Liver (tissue), 9 donors: ENCODE data around the gene BMP7. TPM values are rescaled to one million over a fixed set of nuclear protein-coding genes. Genes with fewer than 3 reads are reported as not detected.

Experiments
- DNase-seq: peaks from one replicate; pipeline ENCODE4 v3.0.0-alpha.2; 2017; ENCODE audit warnings: low spot score
- H3K27ac ChIP-seq, 2 donors: one replicate each; pipeline ENCODE4 v1.7.0; 2013; ENCODE audit warnings: inconsistent platforms in 2 of 2, low read length in 2 of 2, control low read depth in 1 of 2, low read depth in 1 of 2, mild to moderate bottlenecking in 1 of 2
- H3K27me3 ChIP-seq, 4 donors: one replicate each; pipeline versions ENCODE4 v1.6.1 to v1.7.0; 2013; ENCODE audit warnings: low read length in 3 of 4, inconsistent platforms in 1 of 4, mild to moderate bottlenecking in 1 of 4, moderate library complexity in 1 of 4; ENCODE audit not compliant: control insufficient read depth in 4 of 4, insufficient read depth in 4 of 4
- H3K36me3 ChIP-seq, 4 donors: one replicate each; pipeline versions ENCODE4 v1.6.1 to v1.7.0; 2013; ENCODE audit warnings: low read length in 3 of 4, mild to moderate bottlenecking in 3 of 4, low read depth in 1 of 4, moderate library complexity in 1 of 4; ENCODE audit not compliant: control insufficient read depth in 4 of 4, insufficient read depth in 3 of 4
- H3K4me1 ChIP-seq, 4 donors: one replicate each; pipeline versions ENCODE4 v1.6.1 to v1.7.0; 2013; ENCODE audit warnings: low read length in 3 of 4, mild to moderate bottlenecking in 3 of 4, moderate library complexity in 1 of 4; ENCODE audit not compliant: control insufficient read depth in 4 of 4, insufficient read depth in 4 of 4
- H3K4me3 ChIP-seq, 3 donors: one replicate each; pipeline versions ENCODE4 v1.6.1 to v1.7.0; 2013; ENCODE audit warnings: low read length in 3 of 3, control low read depth in 1 of 3, low read depth in 1 of 3, mild to moderate bottlenecking in 1 of 3
- H3K9ac ChIP-seq, 2 donors: one replicate each; pipeline ENCODE4 v1.7.0; 2013; ENCODE audit warnings: low read length in 2 of 2, mild to moderate bottlenecking in 2 of 2, moderate library complexity in 2 of 2, control low read depth in 1 of 2, low read depth in 1 of 2
- H3K9me3 ChIP-seq, 4 donors: one replicate each; pipeline versions ENCODE4 v1.6.1 to v1.7.0; 2013; ENCODE audit warnings: low read length in 3 of 4; ENCODE audit not compliant: control insufficient read depth in 4 of 4
- CTCF ChIP-seq: fragments of 150-350 bp; IDR thresholded peaks from 2 replicates; pipeline ENCODE4 v1.5.1; 2017; ENCODE audit warnings: improper control_type of control experiment, low read depth, low read length; ENCODE audit not compliant: missing input control
- EGR1 ChIP-seq, 2 donors: IDR thresholded peaks; 2 replicates each; pipeline ENCODE4 v1.6.1; 2016 to 2018; ENCODE audit warnings: antibody characterized with exemption in 2 of 2, low read depth in 2 of 2
- FOXA1 ChIP-seq: IDR thresholded peaks from 2 replicates; pipeline ENCODE4 v1.6.1; 2016; ENCODE audit warnings: antibody characterized with exemption
- FOXA2 ChIP-seq: IDR thresholded peaks from 2 replicates; pipeline ENCODE4 v1.6.1; 2016; ENCODE audit warnings: antibody characterized with exemption
- GABPA ChIP-seq, 2 donors: IDR thresholded peaks in 1 of 2; conservative IDR thresholded peaks in 1 of 2; 2 replicates each; pipeline ENCODE4 v1.6.1; 2016; ENCODE audit warnings: antibody characterized with exemption in 2 of 2, mild to moderate bottlenecking in 1 of 2, moderate library complexity in 1 of 2
- HNF4A ChIP-seq, 2 donors: conservative IDR thresholded peaks; 2 replicates each; pipeline ENCODE4 v1.6.1; 2016; ENCODE audit warnings: antibody characterized with exemption in 2 of 2, mild to moderate bottlenecking in 2 of 2
- HNF4G ChIP-seq: IDR thresholded peaks from 2 replicates; pipeline ENCODE4 v1.6.1; 2016; ENCODE audit warnings: antibody characterized with exemption
- JUND ChIP-seq, 2 donors: IDR thresholded peaks; 2 replicates each; pipeline ENCODE4 v1.6.1; 2016; ENCODE audit warnings: antibody characterized with exemption in 2 of 2
- NR2F2 ChIP-seq: IDR thresholded peaks from 2 replicates; pipeline ENCODE4 v1.6.1; 2016; ENCODE audit warnings: antibody characterized with exemption
- RAD21 ChIP-seq, 2 donors: IDR thresholded peaks; 2 replicates each; pipeline ENCODE4 v1.6.1; 2016; ENCODE audit warnings: antibody characterized with exemption in 2 of 2, mild to moderate bottlenecking in 2 of 2
- REST ChIP-seq: IDR thresholded peaks from 2 replicates; pipeline ENCODE4 v1.6.1; 2016; ENCODE audit warnings: antibody characterized with exemption, mild to moderate bottlenecking
- RXRA ChIP-seq, 2 donors: IDR thresholded peaks; 2 replicates each; pipeline ENCODE4 v1.6.1; 2017 to 2018; ENCODE audit warnings: antibody characterized with exemption in 2 of 2, mild to moderate bottlenecking in 1 of 2
- SP1 ChIP-seq: IDR thresholded peaks from 2 replicates; pipeline ENCODE4 v1.6.1; 2018; ENCODE audit warnings: antibody characterized with exemption, mild to moderate bottlenecking
- TAF1 ChIP-seq: conservative IDR thresholded peaks from 2 replicates; pipeline ENCODE4 v1.6.1; 2016; ENCODE audit warnings: antibody characterized with exemption, mild to moderate bottlenecking
- YY1 ChIP-seq: IDR thresholded peaks from 2 replicates; pipeline ENCODE4 v1.6.1; 2016; ENCODE audit warnings: antibody characterized with exemption, mild to moderate bottlenecking
- ZBTB33 ChIP-seq: IDR thresholded peaks from 2 replicates; pipeline ENCODE4 v1.6.1; 2016; ENCODE audit warnings: antibody characterized with exemption
- WGBS: extraction: QIAGEN DNeasy Blood & Tissue Kit; methylation state at CpG from one replicate; pipeline ENCODE4 v1.1.7; 2013; 5-methylcytosine and 5-hydroxymethylcytosine counted together
- polyA plus RNA-seq, 2 donors: library from polyadenylated mRNA; stranded (reverse) in 1 of 2; unstranded in 1 of 2; fragments of 200-250 nt in 1 of 2; fragments of >200 nt in 1 of 2; fragmentation: Nextera tagmentation in 1 of 2; extraction: Ambion mirVana in 1 of 2; gene quantifications; one replicate each; pipeline versions ENCODE4 v1.2.1 to v1.2.3, GENCODE V29; 2013 to 2015
- total RNA-seq, 2 donors: library from RNA; depleted of rRNA; stranded (reverse); fragments of >200 nt; gene quantifications; one replicate each; pipeline ENCODE4 v1.2.3, GENCODE V29; 2014
- donor health status: healthy.
- donor health status: healthy.
- donor health status: healthy.
- donor health status: healthy.
- donor health status: healthy.

Gene BMP7
- total and polyA plus RNA-seq, 4 donors = not detected

DNA sequence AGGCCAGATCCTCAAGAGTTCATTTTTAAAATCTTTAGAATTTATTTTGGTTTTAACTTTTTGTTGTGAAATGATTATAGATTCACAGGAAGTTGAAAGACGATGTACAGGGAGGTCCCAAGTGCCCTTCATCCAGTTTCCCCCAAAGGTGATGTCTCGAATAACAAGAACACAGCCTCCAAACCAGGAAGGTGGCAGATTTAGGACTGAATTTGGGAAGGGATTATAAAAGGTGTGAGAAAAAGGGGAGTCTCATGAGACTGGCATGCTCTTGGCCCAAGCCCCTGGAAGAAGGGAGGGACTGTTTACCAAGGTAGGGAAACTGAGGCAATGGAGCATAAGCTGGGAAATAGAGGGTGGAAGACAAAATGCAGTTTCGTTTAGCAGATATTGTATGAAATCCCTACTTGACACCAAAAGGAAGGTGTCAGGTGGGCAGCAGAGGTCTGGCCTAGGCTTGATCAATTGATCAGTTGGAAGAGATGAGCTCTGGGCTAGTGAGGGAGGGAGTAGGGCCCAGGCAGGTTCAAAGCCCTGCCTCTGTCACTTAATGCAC, 81.2 kb downstream of the BMP7 start (continued):
- no peak for TF ChIP-seq FOXA2

DNA sequence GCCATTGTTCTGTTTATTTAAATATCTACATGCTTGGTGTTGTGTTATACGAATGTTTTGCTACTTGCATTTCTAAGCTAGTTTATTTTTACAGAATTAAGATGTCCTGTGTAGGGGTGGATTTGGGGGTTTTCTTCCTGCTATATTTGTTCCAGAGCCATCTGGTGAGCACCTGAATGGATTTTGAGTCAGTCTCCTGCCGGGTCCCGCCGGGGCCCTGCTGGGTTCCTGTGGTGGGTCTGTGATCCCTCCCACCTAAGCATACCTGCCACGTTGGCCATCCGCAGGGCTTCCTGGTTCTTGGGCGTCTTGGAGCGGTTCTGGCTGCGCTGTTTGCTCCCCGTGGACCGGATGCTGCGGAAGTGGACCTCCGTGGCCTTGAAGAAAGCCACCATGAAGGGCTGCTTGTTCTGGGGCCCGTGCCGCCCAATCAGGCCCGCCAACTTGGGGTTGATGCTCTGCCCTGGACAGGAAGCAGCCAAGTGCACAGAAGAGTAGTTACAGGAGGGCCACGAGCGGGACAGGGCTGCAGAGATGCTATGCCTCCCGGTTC, 82.9 kb downstream of the BMP7 start:
- Histone ChIP-seq H3K9ac (no peak overlapping the region), H3K4me1 (no peaks in the 10 kb centered on the region), H3K9me3 (no peaks in the 10 kb centered on the region), H3K36me3 (no peaks in the 10 kb centered on the region), H3K4me3 (no peak overlapping the region), H3K27ac (no peak overlapping the region), H3K27me3 (peaks cover 0 to 5% (median 0%) of the 10 kb centered on the region in 4 donors)
- TF ChIP-seq FOXA1 (no peak), CTCF (no peak), EGR1 (IDR thresholded peaks at IDR 0.05; ENCODE audit: low read depth in 2 of 2) (no peak), YY1 (no peak), JUND (IDR thresholded peaks at IDR 0.05) (no peak), GABPA (IDR thresholded peaks at IDR 0.05 in 1 of 2, conservative IDR thresholded peaks at IDR 0.05 in 1 of 2) (no peak), HNF4G (no peak)
- DNase-seq = no peak
- WGBS = 88% methylated on average over 19 of the region's 19 CpGs

- no peak overlapping the region for H3K4me3 ChIP-seq
- TF ChIP-seq EGR1 (IDR thresholded peaks at IDR 0.05; ENCODE audit: low read depth in 2 of 2) = no peak
- H3K27ac ChIP-seq = no peak overlapping the region
- H3K4me1 ChIP-seq = no peaks in the 10 kb centered on the region
- WGBS = 68% methylated on average over 7 of the region's 7 CpGs
- no peaks in the 10 kb centered on the region for H3K36me3 ChIP-seq
- H3K27me3 ChIP-seq = peaks cover 0 to 5% (median under 1%) of the 10 kb centered on the region in 4 donors
- no peak for DNase-seq
- no peak overlapping the region for H3K9ac ChIP-seq
- no peaks in the 10 kb centered on the region for H3K9me3 ChIP-seq
Measured at GRCh38 chr20:57181639-57182038, 84.8 kb downstream of the BMP7 start.

GRCh38 chr20:57180954-57181353, 85.5 kb downstream of the BMP7 start:
- H3K4me1 ChIP-seq = no peaks in the 10 kb centered on the region
- H3K27me3 ChIP-seq = peaks cover 0 to 5% (median under 1%) of the 10 kb centered on the region in 4 donors
- H3K9ac ChIP-seq = no peak overlapping the region
- no peak overlapping the region for H3K4me3 ChIP-seq
- H3K27ac ChIP-seq = no peak overlapping the region
- 52% methylated on average over 5 of the region's 5 CpGs for WGBS
- TF ChIP-seq TAF1 (no peak), SP1 (no peak), FOXA2 (no peak), YY1 (no peak), RAD21 (IDR thresholded peaks at IDR 0.05) (no peak), HNF4A (conservative IDR thresholded peaks at IDR 0.05) (no peak), NR2F2 (no peak), FOXA1 (no peak), ZBTB33 (no peak), REST (no peak), EGR1 (IDR thresholded peaks at IDR 0.05; ENCODE audit: low read depth in 2 of 2) (no peak), HNF4G (no peak), RXRA (IDR thresholded peaks at IDR 0.05) (no peak)
- H3K9me3 ChIP-seq = no peaks in the 10 kb centered on the region
- DNase-seq = no peak
- no peaks in the 10 kb centered on the region for H3K36me3 ChIP-seq
